Measurements from ENCODE around the gene ARHGAP29.
A peak's percentile ranks its signal among the peaks of the same experiment; 100 is the strongest.
"Not testable (repeated sequence)": the region's sequence is repeated elsewhere in the genome, so short reads cannot be mapped to it uniquely, and the experiment has no call there.

ARHGAP29 gene

DNA sequence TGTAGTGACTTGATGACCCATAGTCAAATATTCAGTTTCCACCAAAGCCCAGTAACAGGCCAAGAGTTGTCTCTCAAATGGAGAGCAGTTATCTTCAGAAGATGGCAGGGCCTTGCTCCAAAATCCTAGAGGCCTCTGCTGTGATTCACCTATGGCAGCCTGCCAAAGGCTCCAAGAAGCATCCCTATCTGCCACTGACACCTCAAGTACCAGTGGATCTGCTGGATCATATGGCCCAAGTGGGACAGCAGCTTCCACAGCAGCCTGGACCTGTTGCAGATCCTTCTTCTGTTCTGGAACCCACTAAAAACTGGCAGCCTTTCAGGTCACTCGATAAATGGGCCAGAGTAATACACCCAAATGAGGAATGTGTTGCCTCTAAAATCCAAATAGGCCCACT, 73.3 kb downstream of the ARHGAP29 start:
- DNase-seq: not testable (repeated sequence)

DNA sequence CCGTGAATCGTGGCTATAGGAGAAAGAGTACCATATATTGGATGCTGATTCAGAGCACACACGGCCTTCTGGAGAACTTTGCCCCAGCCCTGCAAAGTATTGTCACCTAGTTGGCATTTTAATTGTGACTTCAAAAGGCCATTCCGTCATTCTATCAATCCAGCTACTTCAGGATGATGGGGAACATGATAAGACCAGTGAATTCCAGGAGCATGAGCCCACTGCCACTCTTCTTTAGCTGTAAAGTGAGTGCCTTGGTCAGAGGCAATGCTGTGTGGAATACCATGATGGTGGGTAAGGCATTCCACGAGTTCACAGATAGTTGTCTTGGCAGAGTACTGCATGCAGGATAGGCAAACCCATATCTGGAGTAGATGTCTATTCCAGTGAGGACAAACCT, 74.1 kb downstream of the ARHGAP29 start:
- not testable (repeated sequence) for DNase-seq

GRCh38 chr1:94160811-94161210, 76.6 kb downstream of the ARHGAP29 start:
- DNase-seq: peak; percentile 15

DNA sequence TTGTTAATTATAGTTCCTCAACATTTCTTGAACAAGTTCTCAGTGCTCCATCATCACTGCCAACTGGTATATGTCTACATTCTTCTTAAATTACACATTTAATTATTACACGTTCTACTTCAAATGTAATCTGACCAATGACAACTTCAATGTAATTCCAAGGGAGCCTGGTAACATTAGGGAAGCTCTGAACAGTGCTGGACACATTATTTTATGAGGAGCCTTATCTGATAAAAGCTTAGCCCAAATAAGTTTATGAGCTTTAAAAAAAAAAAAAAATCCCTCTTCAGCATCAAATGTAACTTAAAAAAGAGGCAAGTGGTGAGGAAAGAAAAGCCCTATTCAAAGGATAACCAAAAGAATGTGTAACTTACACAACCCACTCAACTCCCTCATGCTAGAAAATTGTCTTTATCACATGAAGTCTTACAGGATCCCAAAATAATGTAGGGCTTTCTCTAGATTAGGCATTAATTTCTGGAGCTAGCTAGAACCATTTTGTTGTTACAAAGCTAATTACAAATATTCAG, 81.2 kb downstream of the ARHGAP29 start:
- no peak for DNase-seq

DNA sequence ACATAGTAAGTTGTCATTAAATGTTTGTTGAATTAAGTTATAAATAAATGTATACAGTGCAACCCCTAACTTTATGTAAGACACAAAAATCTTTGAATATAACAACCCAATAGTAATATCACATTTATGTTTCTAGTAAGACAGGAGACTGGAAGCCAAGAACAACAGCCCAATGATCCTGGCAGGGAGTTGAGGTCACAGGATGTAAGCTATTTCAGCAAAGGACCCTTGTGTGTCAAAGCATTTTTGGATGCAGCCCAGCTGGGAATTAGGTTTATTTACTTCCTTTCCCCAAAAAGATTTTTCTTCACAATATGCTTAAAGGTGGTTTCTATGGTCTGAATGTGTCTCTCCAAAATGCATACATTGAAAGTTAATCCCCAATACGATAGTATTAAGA, 82.4 kb downstream of the ARHGAP29 start:
- DNase-seq: no peak

DNA sequence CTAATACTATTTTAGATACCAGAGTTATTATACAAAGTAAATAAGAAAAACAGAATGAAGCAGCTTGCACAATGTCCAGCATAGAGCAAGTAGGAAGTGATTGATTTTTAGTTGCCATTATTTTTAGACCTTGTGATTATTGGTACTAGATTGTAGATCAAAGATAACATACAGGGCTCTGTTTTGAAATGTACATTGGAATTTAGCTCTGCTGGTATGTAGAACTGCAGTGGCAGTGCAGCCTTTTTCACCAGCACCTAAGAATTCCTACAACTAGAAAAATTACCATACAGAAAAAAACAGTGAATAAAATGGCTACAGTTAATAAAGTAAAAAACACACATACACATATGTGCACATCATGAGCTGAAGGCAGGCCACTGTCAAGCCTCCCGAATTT, 84.3 kb downstream of the ARHGAP29 start:
- DNase-seq: no peak

DNA sequence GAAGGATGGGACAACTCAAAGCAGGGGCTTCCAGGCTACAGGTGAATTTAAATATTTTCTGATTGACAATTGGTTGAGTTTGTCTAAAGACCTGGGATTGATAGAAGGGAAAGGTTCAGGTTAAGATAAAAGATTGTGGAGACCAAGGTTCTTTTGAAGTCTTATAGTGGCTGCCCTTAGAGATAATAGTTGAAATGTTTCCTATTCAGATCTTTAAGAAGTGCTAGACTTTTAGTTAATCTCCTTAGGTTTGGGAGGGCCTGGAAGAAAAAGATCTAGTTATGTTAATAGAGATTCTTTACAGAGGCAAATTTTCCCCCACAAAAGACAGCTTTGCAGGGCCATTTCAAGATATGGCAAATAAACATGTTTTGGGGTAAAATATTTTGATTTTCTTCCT, 88.2 kb downstream of the ARHGAP29 start:
- DNase-seq: not testable (repeated sequence)

DNA sequence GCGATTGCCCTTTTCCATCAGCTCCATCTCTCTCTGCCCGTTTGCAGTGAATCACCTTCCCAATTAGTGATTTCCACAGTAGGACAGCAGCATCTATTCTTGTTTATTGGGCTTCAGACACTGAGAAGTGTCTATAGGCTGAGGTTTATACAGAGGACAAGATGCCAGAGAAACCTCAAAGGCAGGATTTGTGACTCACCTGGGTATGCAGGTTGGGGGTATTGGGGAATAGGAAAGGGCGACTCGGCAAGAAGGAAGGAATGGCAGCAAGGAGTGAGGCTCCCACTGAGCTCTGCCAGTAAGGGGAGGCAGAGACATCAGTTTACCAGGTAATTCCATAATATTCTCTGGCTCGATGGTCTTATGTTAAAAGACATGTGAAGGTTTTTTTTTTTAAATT, 91.1 kb downstream of the ARHGAP29 start:
- no peak for DNase-seq

DNA sequence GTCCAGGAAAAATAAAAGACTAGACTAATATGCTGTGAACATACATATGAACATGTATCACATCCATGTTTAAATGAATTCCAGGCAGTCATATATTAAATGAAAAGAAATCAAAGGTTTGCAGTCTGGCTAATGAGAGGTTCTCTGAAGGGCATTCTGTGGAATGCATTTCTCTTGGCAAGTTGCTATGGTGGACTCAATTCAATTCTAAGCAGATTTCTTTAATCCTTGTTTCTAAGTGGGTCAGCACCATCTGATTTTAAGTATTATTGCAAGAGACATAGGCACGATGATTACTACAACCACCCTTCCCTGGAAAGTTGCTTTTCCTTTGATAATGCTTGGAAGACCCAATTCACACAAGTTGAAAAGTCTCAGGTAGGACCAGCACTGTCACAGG, 92.5 kb downstream of the ARHGAP29 start:
- no peak for DNase-seq

GRCh38 chr1:94143809-94144176, 93.6 kb downstream of the ARHGAP29 start:
- no peak for DNase-seq

DNA sequence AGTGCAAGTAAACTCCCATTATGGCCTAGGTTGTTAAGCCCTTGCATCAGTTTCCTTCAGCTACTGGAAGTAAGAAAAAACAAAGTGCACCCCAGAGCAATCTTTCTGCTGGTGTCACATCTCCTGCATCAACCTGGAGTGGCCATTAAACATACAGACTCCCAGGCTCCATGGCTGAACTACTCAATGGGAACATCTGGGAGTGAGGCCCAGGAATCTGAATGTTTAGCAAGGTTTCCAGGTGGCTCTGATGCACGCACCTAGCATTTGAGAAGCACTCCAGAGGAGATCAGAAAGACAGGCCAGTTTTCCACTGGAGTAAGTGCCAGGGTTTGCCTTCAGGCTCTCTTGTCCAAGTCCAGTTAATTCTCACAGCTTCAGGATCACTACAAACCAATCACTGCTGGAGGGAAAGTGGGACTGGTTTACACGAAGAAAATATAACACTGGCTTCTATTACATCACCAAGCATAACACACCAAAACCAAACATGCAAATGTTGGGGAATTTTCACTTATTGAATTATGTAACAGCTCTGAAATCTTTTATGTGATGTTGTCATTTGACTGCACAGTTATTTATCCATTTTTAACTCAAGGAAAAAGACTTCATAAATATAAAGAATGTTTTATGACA, 94.1 kb downstream of the ARHGAP29 start:
- DNase-seq: no peak

DNA sequence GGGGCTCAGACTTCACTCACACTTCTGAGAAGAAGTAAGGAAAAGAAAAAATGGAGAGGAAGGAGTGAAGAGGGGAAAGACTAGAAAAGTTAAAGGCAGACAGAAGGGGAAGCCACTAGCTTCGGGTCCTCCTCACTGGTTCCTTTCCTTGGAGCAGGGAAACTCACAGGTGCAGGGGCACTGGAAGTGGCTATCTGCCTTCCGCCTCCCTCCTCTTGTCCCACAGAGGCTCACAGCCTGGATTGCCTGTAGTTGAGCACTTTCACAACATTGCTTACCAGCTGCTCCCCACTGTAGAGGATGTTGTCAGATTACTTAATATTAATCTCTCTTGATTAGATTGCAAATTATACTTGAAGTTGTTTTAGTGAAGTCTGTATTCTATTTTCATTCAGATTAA, 94.8 kb downstream of the ARHGAP29 start:
- DNase-seq: no peak

GRCh38 chr1:94142022-94142421, 95.4 kb downstream of the ARHGAP29 start:
- no peak for DNase-seq

DNA sequence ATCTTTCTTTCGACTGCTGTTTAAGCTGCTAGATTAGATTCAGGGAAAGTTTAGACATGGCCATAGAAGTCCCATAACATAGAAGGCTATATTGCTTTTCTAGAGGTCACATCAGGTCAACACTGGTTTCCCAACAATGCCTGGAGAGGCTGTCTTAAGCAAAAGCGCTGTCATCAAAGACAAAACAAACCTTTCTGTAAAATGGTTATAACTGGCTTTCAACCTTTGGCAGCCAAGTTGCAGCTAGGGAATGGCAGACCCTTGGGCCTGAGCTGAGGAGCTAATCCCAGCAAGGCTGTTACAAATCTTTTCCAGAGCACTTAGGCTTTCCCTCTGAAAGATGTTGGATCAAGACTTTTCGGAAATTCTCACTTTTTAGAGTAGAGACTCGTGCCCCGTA, 105.3 kb downstream of the ARHGAP29 start:
- no peak for DNase-seq

GRCh38 chr1:94130851-94131595, 106.4 kb downstream of the ARHGAP29 start:
- no peak for DNase-seq

- no peak for DNase-seq
These were observed 110.7 kb downstream of the ARHGAP29 start for GRCh38 chr1:94126651-94127050.

GRCh38 chr1:94125551-94126514, 111.6 kb downstream of the ARHGAP29 start:
- no peak for DNase-seq

GRCh38 chr1:94124538-94124937, 112.8 kb downstream of the ARHGAP29 start:
- no peak for DNase-seq

DNA sequence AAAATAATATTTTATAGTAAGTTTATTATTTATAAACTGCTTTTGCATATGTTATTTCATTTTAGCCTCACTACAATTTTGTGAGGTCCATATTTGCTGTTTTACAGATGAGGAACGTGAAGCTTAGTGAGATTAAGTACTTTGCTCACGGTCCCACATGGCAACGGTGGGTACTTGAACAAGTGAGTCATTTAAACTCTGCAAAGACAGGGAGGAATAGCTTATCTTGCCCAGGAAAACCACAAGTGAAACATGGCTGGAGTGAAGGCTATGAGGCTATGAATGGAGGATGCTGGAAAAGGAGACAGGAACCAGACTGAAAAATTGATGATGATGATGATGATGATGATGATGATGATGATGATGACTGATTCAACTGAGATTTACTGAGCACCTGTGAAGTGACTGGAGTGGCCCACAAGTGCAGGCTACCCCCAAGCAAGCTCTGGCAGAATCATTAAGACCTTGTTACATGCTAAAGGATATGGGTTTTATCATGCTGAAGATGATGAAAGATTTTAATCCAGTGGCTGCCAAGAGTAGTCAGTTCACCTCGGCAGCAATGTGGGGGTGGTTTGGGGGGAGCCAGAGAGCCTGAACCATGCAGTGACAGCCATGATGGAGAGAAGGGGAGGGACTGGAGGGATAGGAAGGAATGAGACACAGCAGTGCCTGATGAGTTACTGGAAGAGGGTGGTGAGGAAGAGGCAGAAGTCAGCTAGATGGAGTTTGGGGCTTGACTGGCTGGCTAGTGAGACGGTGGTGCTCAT, 115.0 kb downstream of the ARHGAP29 start:
- no peak for DNase-seq

All from midbrain (tissue), 1 donor.